GM19240 (cell line): ENCODE results near the gene EPAS1.

Experiments
- DNase-seq: peaks from one replicate; pipeline ENCODE4 v3.0.0; 2011; ENCODE audit warnings: low spot score; ENCODE audit not compliant: insufficient read length

The EPAS1 gene

DNA sequence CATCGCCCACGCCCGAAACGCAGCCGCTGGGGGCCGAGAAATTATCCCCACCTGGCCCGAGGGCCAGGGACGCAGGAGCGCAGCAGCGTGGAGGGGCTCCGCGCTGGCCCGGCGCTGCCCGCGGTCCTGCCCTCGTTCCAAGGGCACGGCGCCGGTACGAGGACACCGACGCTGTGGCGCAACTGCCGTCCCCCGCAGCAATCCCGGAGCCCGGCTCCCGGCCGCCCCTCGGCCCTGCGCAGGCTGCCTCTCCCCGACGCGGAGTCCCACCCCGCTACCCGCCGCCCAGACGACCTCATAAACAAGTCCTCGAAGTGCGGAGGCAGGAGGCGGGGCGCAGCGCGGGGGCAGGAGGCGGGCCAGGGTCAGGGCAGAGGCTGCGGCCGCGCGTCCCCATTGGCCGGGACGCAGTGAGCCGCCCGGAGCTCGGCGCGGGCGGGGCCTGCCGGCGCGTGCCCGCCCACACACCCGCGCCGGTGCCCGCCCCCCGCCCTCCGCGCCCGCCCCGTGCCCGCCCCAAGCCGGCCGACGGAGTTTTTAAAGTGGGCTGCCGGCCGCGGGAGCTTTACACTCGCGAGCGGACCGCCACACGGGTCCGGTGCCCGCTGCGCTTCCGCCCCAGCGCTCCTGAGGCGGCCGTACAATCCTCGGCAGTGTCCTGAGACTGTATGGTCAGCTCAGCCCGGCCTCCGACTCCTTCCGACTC is at the start of gene EPAS1:
TSS of gene EPAS1 (plus strand) at position 568 of the 706 bp plus-strand sequence. CDS start 505 bp downstream, outside the sequence.
- DNase-seq = peak; percentile 80

DNA sequence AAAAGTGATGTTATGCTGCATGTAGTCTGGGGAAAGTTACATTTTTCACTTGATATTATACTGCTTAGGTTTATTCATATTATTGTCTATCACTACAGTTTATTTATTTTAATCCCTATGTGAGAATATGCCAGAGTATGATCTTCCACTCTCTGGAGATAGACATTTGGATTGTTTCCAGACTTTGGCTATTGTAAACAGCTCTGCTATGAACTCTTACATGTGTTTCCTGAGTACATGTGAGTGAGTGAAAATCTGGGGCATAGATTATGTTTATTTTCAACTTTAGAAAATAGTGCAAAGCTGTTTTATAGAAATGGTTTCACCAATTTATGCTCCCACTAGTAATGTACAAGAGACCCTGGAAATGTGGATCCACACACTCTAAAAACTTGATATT is 49.0 kb upstream of the EPAS1 start:
- no peak for DNase-seq

DNA sequence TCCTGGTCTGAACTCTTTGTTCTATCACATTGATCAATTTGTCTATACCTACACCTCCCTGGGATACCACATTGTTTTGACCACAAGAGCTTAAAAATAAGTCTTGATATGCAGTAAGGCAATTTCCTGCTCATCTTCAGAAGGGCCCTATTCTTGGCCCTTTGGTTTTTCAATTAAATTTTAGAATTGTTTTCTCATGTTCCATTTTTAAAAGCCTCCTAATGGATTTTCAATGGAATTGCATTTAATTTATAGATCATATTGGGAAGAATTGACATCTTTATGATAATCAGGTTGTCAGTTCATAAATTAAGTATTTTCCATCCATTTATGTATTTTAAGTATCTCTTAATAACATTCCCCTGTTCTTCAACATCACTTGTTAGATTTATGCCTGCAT is 47.6 kb upstream of the EPAS1 start:
- DNase-seq = no peak

DNA sequence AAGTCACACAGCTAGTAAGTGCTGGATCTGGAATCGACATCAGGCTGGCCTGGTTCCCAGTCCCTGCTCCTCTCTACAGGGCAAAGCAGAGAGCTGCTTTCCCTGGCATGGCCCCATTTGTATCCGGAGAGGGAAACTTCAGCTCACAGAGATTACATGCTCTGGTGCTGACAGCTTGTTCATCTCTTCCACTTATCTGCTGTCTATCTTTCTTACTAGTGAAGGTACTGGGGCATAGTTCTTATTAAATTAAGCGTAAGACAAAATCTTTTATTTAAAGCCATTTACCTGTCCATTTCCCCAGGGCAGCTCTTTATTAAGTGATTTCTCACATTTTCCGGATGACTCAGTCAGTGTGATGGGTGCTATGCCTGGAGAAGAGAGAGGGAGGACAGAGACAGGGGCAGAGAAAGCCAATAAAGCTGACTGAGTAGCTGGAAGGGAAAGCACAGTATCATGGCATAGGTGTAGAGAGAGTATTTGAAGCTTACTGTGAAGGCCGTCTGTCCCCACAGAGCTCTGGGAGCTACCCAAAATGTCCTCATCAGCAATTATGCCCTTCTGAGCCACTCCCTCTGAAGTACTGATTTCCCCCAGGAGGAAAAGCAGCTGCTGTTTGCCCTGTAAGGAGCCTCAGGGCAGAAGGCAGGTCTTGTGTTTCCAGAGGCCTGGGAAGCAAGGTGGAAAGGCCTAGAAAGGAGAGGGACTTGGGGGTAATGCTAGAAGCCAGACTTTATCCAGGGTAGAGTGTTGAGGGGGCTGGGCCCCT is 44.1 kb upstream of the EPAS1 start:
- no peak for DNase-seq

DNA sequence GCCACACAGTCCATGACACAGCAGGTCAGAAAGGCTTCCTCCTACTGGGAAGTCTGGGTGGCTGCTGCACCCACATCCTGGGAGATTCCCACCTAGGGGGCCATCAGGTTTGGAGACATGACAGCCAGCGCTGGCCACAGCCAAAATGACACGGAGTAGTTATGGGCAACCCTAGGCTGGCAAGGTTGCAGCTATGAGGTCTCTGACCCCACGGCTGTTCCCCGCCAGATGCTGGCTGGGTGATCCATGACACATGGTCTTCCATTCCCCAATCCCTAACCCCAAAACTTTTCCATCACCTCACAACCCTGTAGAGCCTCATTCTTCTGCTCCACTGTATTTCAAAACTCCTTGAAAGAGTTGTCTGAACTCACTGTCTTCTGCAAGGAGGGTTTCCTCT is 42.7 kb upstream of the EPAS1 start:
- DNase-seq = no peak

DNA sequence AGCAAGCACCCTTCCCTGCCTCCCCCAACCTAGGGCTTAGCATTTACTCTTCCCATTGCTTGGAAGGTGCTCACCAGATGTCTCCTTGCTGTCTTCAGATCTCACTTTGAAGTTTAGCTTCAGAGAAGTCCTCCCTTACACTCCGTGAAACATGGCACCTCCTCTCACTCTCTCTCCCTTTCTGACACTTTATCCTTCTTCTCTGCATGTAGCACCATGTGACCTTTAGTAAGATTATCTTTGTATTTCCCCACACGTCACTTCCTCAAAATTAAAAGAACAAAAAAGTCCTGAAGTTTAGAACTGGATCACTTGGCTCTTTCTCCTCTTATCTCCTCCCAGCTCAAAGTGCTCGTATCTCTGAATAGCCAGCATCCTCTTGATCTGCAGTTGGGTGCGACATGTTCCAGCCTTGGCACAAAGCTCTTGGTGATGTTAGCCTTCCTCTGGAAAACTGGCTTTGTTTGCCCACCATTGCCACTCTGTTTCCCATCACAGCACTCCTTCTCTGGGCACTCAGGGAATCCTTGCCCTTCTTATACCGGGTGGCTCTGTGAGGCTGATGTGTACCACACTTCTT is 40.6 kb upstream of the EPAS1 start:
- no peak for DNase-seq

DNA sequence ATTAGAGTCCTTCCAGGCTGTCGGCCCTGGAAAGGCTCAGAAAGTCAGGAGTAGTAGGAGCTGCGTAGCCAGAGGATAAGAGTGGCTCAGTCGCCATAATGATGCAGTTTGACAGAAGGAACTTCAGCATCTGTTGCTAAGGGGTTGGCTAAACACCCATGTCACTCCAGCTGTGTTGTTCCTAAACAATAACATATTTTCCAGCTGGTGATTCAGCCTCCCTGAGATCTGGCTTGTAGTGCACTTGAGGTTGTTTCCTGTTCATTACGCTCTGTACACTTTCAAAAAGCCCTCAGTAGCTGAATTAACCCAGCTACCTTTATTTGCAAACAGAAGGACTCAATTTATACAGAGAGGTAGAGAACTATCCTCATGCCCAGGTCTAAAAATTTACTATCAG is 39.7 kb upstream of the EPAS1 start:
- no peak for DNase-seq

DNA sequence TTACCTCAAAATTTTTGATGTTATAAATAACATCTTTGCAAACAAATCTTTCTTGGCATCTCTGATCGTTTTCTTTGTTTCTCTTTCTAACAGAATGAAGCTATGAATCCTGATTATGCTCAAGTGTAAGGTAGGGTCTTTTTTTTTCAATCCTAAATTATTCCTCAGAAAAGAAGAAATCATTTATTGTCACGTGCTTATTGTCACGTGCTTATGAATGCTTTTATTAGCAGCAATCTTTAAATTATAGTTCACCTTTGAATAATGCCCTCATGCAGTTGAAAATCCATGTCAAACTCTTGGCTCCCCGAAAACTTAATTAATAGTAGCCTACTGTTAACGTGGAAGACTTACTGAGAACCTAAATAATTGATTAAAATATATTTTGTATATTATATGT is 39.2 kb upstream of the EPAS1 start:
- DNase-seq = no peak

DNA sequence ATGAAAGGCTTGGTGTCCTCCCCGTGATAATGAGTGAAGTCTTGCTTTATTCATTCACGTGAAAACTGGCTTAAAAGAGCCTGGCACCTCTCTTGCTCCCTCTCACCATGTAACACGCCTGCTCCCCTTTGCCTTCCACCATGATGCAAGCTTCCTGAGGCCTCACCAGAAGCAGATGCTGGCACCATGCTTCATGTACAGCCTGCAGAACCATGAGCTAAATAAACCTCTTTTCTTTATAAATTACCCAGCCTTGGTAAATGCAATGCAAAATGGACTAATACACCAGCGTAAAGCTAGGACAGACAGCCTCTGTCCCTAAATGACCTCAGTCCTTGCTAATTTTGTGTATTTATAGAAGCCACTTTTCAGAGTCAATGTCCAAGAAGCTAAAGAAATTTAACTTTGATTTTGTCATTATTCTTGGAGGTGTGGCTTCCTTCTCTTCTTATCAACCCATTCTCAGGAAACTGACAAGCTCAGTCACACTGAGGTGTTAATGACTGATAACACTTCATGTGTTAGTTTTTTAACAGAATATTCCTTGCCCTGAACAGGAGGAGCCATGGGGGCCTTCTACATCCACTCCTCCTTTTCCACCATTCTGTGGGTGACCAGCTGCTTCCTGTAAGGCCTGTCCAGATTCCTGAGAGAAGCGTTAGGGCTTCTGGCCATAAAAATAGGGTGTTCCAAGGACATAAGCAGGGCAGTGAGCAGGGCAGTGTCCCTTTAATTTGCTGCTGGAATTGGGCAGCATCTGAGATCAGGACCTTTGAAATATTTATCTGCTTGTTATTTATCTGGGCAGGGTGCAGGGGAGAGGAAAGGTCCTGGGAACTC is 38.0 kb upstream of the EPAS1 start:
- DNase-seq = no peak

DNA sequence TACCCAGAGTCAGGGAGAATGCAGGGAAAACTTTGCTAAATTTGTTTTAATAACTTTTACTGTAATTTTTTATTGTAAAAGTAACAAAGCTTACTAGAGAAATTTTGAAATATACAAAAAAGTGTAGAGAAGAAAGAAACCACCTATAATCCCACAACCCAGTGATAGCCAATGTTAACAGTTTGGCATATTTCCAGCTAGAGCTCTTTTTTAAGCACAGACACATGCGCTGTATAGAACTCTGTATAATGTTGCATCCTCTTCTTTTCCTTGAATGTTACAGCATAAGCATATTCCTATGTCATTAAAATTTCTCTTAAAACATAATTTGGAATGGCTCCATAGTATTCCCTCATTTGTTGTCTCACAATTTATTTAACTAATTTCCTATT is 37.4 kb upstream of the EPAS1 start:
- no peak for DNase-seq

DNA sequence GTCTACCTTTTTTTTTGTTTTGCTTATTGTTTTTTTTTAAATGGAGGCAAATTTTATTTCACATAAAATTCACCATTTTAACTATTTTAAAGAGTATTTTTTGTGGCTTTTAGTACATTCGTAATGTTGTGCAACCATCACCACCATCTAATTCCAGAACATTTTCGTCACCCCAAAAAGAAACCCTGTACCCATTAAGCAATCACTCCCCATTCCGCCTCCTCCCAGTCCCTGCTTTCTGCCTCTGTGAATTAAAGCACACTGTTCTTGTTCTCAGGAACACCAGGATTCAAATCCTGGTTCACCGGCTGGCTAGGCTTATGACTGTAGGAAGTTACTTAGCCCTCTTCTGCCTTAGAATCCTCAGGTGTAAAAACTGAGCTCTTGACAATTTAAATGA is 36.9 kb upstream of the EPAS1 start:
- no peak for DNase-seq

DNA sequence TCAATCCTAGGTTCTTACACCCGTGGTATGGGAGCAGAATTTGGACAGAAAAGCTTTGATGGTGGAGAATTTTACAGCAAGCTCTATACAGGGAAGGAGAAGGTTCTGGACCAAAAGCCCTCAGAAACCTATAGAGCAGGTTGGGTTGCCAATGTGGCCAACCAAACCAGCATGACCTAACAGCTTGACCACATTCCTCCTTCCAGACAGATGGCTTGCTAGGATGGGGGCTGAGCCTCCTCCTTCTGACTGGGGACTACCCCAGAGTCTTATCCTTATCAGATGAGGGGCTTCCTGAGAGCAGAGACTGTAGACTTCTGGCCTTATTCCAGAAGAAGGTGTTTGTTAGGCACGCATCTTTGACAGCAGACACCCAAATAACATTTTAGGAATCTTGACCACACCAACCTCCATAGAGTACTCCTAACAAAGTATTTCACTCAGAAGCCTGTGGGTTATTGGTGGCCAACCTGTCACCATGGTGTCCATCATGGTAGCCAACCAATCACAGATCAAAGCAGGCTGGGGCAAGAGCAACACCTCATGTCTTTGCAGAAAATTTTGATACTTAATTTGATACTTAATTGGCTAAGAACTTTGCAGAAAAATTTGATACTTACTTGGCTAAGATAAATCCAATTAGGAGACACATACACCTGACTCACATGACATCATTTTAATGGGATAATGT is 34.8 kb upstream of the EPAS1 start:
- no peak for DNase-seq

DNA sequence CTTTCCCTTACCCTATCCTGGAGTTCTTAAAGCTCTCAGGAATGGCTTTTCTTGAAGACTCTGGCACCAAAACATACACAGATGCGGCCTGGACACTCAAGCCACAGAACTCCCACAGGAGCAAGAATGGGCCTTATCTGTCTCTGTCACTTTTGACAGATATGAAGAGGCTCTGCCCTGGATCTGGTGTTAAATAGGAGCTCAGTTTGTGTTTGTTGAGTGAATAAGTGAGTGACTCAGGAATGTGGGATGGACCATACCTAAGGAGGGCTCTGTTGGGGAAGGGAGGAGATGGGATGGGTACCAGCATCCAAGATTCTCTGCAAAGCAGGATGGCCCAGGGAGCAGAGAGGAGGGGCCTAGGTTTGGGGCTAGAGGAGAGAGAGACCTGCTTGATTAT is 33.9 kb upstream of the EPAS1 start:
- no peak for DNase-seq

DNA sequence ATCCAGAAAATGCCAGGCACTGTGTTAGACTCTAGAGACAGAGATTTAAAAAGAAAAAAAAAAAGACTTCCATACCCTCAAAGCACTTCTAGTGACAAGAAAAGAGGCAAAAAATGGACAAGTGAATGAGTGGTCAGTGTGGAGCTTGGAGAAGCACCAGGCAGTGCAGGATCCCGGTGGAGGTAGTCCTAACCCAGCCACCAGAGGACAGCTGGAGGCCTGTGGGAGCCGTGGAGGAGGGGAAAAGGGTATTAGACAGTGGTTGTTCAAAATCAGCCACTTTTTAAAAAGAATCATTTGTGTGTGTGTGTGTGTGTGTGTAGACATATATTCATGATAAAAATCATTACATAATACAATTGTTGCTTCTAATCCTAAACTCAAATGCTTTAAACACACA is 32.8 kb upstream of the EPAS1 start:
- no peak for DNase-seq

DNA sequence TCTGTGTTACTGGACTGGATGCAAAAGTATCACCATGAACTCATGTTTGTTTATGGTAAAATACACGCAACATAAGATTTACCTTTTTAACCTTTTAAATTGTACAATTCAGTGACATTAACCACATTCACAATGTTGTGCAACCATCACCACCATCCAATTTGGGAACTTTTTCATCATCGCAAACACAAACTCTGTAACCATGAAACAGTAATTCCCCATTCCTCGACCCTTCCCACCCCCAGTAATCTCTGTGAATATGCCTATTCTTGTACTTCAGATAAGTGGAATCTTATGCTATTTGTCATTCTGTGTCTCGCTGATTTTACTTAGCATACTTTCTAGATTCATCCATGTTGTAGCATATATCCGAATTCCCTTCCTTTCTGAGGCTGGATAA is 31.1 kb upstream of the EPAS1 start:
- no peak for DNase-seq

DNA sequence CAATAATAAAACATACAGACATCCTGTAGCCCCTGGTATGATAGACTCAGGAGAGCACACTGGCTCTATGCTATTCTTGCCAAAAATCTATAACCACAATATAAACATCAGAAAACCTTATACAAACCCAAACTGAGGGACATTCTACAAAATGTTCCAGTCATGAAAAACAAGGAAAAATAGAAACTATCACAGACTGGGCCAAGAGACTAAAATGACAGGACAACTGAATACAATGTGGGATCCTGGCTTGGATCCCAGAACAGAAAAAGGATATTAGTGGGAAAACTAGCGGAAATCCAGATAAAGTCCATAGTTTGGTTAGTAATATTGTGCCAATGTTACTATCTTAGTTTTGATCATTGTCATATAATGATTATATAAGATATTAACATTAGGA is 29.6 kb upstream of the EPAS1 start:
- no peak for DNase-seq

DNA sequence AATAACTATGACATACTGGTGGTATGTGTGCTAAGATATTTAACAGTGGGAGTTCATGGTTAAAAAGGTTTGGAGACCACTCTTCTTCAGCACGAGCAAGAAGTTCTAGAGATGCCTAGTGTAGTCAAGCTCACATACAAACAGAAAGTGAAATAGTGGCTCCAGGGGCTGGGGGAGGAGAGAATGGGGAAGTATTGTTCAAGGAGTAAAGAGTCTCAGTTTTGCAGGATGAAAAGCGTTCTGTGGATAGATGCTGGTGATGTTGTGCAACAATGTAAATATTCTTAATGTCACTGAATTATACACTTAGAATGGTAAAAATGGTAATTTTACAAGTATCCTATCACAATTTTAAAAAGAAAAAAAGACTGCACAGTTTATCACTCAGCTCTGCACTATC is 29.0 kb upstream of the EPAS1 start:
- DNase-seq = no peak

DNA sequence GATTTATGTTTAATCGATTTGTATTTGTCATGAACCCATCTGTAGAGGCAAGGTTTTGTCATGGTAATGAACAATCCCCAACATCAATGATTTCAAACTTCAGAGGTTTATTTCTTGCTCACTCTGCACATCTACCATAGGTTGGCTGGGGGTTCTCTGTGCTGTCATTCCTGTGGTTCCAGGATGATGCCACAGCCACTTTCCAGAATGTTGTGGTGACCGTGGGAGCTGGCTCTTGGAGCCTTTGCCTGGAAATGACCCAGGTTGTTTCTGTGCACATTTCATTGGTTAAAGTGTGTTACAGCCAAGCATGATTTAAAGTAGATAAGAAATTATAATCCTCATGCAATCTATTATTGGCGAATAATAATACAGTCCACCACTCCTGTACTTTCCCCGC is 28.2 kb upstream of the EPAS1 start:
- DNase-seq = no peak

DNA sequence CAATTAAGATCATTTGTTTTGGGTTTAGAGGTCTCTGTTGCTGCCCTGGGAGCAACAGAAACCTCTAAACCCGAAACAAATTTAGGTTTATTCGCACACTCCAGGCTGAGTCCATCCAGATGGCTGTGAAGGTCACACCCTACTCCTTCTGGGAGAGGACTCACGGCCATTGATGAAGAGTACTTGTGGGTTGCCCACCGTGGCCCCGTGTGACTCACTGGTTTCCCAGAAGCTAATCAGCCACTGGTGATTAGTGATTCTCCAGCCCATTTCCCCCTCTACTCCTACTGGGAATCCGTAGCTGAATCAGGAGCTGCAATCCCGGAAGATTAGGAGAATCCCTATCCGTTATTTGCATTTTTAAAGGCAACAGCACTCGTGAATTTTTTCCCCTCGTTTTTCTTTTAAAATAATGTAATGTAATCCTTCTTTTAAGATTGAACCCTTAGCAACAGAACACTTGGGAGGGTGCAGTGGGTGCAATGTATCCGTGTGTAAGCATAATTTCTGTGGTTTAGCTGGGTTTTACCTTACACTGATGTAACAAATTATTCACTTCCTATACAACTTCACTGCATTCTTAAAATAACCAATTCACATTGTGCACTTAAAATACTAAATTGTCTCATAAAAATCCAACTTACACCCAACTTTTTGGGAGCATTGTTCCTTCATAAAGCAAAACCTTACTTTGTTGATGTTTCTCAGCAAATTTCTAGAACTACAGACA is 27.5 kb upstream of the EPAS1 start:
- DNase-seq = no peak

DNA sequence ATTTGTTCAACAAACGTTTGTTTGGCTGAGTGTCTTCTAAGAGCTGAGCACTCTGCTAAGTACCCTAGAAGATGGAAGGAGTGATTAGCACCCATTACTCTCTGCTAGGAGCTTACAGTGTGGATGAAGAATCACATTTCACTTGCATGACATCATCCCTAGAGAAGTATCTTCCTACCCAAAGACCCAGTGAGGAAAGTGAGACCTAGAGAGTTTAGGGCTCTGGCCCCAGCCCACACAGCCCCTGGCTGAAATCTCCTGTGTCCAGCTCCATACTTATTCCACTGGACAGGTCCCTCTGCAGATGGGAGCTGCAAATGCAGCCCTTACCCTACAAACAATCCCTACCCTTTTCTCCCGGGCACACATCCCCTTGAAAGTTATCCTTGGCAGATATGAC is 26.8 kb upstream of the EPAS1 start:
- no peak for DNase-seq
